Measurements from ENCODE around the gene MAD2L2. TPM values are rescaled to one million over a fixed set of nuclear protein-coding genes. Genes with fewer than 3 reads are reported as not detected.

Gene MAD2L2
- total RNA-seq, 1 donor from 2014 or later, result 113 TPM

DNA sequence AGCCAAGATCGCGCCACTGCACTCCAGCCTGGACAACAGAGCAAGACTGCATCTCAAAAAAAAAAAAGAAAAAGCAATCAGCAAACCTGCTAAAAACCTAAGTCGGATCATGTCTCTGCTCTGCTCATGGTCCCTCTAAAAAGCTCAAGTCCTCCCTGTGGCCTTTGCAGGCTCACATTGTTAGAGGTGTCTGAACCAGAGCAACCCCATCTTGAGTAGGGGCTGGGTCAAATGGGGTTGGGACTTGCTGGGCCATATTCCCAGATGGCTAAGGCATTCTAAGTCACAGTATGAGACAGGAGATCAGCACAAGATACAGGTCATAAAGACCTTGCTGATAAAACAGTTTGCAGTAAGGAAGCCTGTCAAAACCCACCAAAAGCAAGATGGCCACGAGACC lies 7.6 kb upstream of the MAD2L2 start:
- Mint-ChIP-seq H3K9me3 (ENCODE audit: low read depth) (no peaks in the 10 kb centered on the region), H3K27ac (no peak overlapping the region), H3K36me3 (ENCODE audit: insufficient read depth) (no peaks in the 10 kb centered on the region), H3K27me3 (peaks cover 15% of the 10 kb centered on the region), H3K4me3 (ENCODE audit: low read depth) (no peak overlapping the region), H3K4me1 (ENCODE audit: low read depth) (peaks cover 9% of the 10 kb centered on the region)
- TF ChIP-seq, protein P1, sequence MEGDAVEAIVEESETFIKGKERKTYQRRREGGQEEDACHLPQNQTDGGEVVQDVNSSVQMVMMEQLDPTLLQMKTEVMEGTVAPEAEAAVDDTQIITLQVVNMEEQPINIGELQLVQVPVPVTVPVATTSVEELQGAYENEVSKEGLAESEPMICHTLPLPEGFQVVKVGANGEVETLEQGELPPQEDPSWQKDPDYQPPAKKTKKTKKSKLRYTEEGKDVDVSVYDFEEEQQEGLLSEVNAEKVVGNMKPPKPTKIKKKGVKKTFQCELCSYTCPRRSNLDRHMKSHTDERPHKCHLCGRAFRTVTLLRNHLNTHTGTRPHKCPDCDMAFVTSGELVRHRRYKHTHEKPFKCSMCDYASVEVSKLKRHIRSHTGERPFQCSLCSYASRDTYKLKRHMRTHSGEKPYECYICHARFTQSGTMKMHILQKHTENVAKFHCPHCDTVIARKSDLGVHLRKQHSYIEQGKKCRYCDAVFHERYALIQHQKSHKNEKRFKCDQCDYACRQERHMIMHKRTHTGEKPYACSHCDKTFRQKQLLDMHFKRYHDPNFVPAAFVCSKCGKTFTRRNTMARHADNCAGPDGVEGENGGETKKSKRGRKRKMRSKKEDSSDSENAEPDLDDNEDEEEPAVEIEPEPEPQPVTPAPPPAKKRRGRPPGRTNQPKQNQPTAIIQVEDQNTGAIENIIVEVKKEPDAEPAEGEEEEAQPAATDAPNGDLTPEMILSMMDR (IDR thresholded peaks at IDR 0.05; ENCODE audit: unreplicated experiment), result no peak
- DNase-seq (ENCODE audit: low spot score, unreplicated experiment), result no peak

DNA sequence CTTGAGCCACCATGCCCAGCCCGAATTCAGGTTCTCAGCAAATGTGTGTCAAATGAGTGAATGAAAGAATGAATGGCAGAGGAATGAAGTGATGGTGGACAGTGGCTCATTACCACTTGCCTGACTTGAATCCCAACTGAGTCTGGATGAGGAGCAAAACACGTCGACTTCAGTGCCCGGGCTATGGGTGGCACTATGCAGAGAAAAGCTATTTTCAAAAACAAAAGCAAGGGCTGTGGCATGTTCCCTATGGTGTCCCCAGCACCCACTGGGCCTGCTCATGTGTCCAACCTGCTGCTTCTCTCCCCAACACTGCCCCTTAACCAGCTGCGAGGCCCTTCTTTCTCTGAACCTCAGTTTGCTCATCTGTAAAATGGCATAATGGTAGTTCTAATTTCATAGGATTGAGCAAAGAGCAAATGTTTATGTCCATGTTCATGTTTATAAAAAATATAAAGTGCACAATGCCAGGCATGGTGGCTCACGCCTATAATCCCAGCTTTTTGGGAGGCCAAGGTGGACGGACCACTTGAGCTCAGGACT lies 4.3 kb upstream of the MAD2L2 start:
- no peak for DNase-seq (ENCODE audit: low spot score, unreplicated experiment)
- no peak overlapping the region for H3K27ac Mint-ChIP-seq
- H3K4me3 Mint-ChIP-seq (ENCODE audit: low read depth), result no peak overlapping the region
- TF ChIP-seq, protein P1 (IDR thresholded peaks at IDR 0.05; ENCODE audit: unreplicated experiment), result no peak
- H3K27me3 Mint-ChIP-seq, result no peaks in the 10 kb centered on the region
- peaks cover 13% of the 10 kb centered on the region for H3K4me1 Mint-ChIP-seq (ENCODE audit: low read depth)
- H3K9me3 Mint-ChIP-seq (ENCODE audit: low read depth), result no peaks in the 10 kb centered on the region
- H3K36me3 Mint-ChIP-seq (ENCODE audit: insufficient read depth), result no peaks in the 10 kb centered on the region

DNA sequence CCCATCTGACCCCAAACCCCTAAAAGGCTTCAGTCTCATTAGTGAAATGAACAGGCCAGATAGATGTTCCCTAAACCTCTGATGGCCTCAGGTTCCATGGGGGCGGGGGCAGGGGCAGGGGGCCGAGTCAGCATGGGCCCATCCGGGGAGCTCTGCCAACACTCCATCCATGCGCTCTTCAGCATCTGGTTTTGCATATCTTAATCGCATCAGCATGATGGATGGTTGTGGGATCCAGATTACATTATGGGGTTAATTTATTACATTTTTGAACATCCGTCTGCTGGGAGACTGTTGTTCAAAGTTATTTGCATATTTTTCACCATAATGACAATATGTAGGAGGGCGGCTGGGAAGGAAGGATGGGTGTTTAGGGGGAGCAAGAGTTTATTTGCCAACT lies 3.1 kb upstream of the MAD2L2 start:
- TF ChIP-seq, protein P1 (IDR thresholded peaks at IDR 0.05; ENCODE audit: unreplicated experiment), result no peak
- Mint-ChIP-seq H3K9me3 (ENCODE audit: low read depth) (no peaks in the 10 kb centered on the region), H3K36me3 (ENCODE audit: insufficient read depth) (no peaks in the 10 kb centered on the region), H3K27me3 (no peaks in the 10 kb centered on the region), H3K27ac (no peak overlapping the region), H3K4me3 (ENCODE audit: low read depth) (no peak overlapping the region), H3K4me1 (ENCODE audit: low read depth) (peaks cover 7% of the 10 kb centered on the region)
- no peak for DNase-seq (ENCODE audit: low spot score, unreplicated experiment)

DNA sequence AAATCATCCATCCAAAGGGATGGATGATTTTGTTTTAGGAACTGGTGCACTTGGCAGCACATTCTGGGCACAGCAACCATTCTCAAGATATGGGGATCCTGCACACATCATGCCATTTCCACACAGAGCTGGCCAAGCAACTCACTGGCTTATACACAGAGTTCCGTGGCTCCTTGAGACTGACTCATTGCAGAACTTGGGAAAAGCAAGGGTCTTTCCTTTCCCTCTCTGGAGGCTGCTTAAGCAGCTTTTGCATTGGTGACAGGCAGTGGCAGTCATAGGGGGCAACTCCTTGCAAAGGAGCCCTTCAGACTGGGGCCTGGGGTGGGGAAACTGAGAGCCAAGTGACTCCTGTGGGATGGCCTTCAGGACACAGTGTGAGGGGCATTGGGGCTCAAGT lies 1.9 kb upstream of the MAD2L2 start:
- TF ChIP-seq, protein P1 (IDR thresholded peaks at IDR 0.05; ENCODE audit: unreplicated experiment), result no peak
- H3K4me1 Mint-ChIP-seq (ENCODE audit: low read depth), result peaks cover 7% of the 10 kb centered on the region
- no peaks in the 10 kb centered on the region for H3K9me3 Mint-ChIP-seq (ENCODE audit: low read depth)
- no peaks in the 10 kb centered on the region for H3K27me3 Mint-ChIP-seq
- DNase-seq (ENCODE audit: low spot score, unreplicated experiment), result no peak
- no peak overlapping the region for H3K27ac Mint-ChIP-seq
- no peak overlapping the region for H3K4me3 Mint-ChIP-seq (ENCODE audit: low read depth)
- peaks cover 2% of the 10 kb centered on the region for H3K36me3 Mint-ChIP-seq (ENCODE audit: insufficient read depth)

DNA sequence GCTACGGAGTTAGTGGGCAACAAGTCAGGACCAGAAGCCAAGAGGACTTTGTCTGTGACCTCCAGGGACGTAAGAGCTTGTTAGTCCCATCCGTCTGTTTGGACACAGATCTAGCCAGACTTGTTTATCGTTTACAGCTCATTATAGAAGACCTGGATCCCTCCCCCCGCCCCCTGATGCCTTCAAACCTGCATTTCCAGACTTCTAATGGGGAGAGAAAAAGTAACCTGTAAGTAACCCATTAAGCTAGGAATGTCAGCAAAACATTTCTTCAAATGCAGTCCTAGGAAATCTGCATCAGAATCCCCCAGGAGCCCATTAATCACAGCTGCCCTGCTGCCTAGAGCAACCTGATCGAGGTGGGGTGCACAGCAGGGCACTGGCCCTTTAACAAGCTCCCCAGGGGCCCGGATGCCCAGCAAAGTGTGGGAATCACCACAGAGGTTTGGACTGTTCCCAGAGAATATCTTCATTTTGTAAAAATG lies 1.4 kb upstream of the MAD2L2 start:
- H3K36me3 Mint-ChIP-seq (ENCODE audit: insufficient read depth), result peaks cover 2% of the 10 kb centered on the region
- no peak for DNase-seq (ENCODE audit: low spot score, unreplicated experiment)
- H3K4me3 Mint-ChIP-seq (ENCODE audit: low read depth), result peak overlapping the region; percentile 55
- H3K4me1 Mint-ChIP-seq (ENCODE audit: low read depth), result peaks cover 7% of the 10 kb centered on the region
- peak overlapping the region; percentile 73 for H3K27ac Mint-ChIP-seq
- H3K9me3 Mint-ChIP-seq (ENCODE audit: low read depth), result no peaks in the 10 kb centered on the region
- no peaks in the 10 kb centered on the region for H3K27me3 Mint-ChIP-seq
- TF ChIP-seq, protein P1 (IDR thresholded peaks at IDR 0.05; ENCODE audit: unreplicated experiment), result no peak

Data from progenitor cell of endocrine pancreas (in vitro differentiated cells).